ENCODE measurements around the gene PLA2G4B. TPM values are rescaled to one million over a fixed set of nuclear protein-coding genes. Genes with fewer than 3 reads are reported as not detected.

The PLA2G4B gene
- total and polyA plus RNA-seq, 9 of the 15 experiments (the other 6 are each of a cell fraction or from before 2014, with no cell fraction given), result 0.07 to 6.1 (median 2.8) TPM

DNA sequence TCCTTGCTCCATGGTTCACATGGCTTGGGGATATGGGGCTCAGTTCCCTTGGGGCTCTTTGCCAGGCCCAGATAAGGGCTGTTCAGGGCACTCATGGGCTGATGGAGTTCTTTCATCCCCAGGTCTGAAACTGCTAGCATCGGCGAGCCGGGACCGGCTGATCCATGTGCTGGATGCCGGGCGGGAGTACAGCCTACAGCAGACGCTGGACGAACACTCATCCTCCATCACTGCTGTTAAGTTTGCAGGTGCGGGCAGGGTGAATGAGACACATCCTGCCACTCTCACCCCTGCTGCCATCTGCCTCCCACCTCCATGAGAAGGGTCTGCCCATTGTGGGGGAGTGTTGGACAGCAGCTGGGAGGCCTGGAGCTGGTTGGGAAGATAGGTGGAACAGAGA lies 21.9 kb upstream of the PLA2G4B start:
- Histone ChIP-seq H3K9ac (ENCODE audit: insufficient read depth in 1 of 2, low read depth in 2 of 2, low read length in 2 of 2) (no peak overlapping the region), H3K4me3 (no peak overlapping the region), H3K4me2 (ENCODE audit: insufficient read depth, low read length) (no peak overlapping the region), H3K9me3 (replicated peaks; ENCODE audit: control insufficient read depth, insufficient read depth, low read depth, low read length) (no peaks in the 10 kb centered on the region), H3K27me3 (ENCODE audit: control insufficient read depth in 2 of 2, insufficient read depth in 2 of 2, low read length in 2 of 2) (no peaks in the 10 kb centered on the region), H4K20me1 (replicated peaks; ENCODE audit: control insufficient read depth, insufficient read depth, low read length) (0 out of 2 replicates have a peak, but pooled peaks cover 4% of the 10 kb centered on the region), H3K4me1 (replicated peaks in 1 of 2; ENCODE audit: control insufficient read depth in 2 of 2, insufficient read depth in 2 of 2, low read length in 2 of 2) (peaks cover 0 to 6% of the 10 kb centered on the region in 2 experiments; a peak in 3 of 5 replicates), H2AFZ (ENCODE audit: low read depth, low read length) (no peak overlapping the region), H3K27ac (ENCODE audit: extremely low read depth, low read depth, low read length) (no peak overlapping the region), H3K9me1 (ENCODE audit: control insufficient read depth, insufficient read depth, low read length) (no peaks in the 10 kb centered on the region), H3K36me3 (ENCODE audit: control insufficient read depth, insufficient read depth, low read length) (peaks cover 11% of the 10 kb centered on the region; the same call in 2 of the 3 replicates), H3K79me2 (ENCODE audit: control insufficient read depth, insufficient read depth, low read length) (no peaks in the 10 kb centered on the region)
- TF ChIP-seq JUND (IDR thresholded peaks at IDR 0.05; ENCODE audit: borderline replicate concordance, low read depth, low read length), result no peak
- no peak for TF ChIP-seq JUND (tag; IDR thresholded peaks at IDR 0.05; ENCODE audit: borderline replicate concordance, low read depth, low read length)
- no peak for TF ChIP-seq CREM (IDR thresholded peaks at IDR 0.05; ENCODE audit: low read depth)
- no peak for TF ChIP-seq ZSCAN29 (IDR thresholded peaks at IDR 0.05)
- TF ChIP-seq STAG1 (CRISPR knock-in tag; IDR thresholded peaks at IDR 0.05; ENCODE audit: borderline replicate concordance), result no peak
- TF ChIP-seq ZNF449 (CRISPR knock-in tag; IDR thresholded peaks at IDR 0.05), result no peak
- no peak for TF ChIP-seq MCM3 (IDR thresholded peaks at IDR 0.05)
- no peak for TF ChIP-seq KDM5B (IDR thresholded peaks at IDR 0.05; ENCODE audit: insufficient replicate concordance, low read depth, low read length)
- no peak for TF ChIP-seq SUPT5H (IDR thresholded peaks at IDR 0.05)
- TF ChIP-seq CTCF (IDR thresholded peaks at IDR 0.05 in 2 of 3, conservative IDR thresholded peaks at IDR 0.05 in 1 of 3; ENCODE audit: insufficient read depth in 2 of 3, low read depth in 1 of 3, low read length in 3 of 3), result no peak
- TF ChIP-seq SRSF9 (IDR thresholded peaks at IDR 0.05; ENCODE audit: borderline replicate concordance, low read depth, low read length), result no peak
- no peak for TF ChIP-seq TCF3 (CRISPR knock-in tag; IDR thresholded peaks at IDR 0.05)
- no peak for TF ChIP-seq HDAC6 (IDR thresholded peaks at IDR 0.05; ENCODE audit: low read depth, low read length)
- TF ChIP-seq ZNF77 (CRISPR knock-in tag; IDR thresholded peaks at IDR 0.05), result no peak
- TF ChIP-seq YY1 (IDR thresholded peaks at IDR 0.05; ENCODE audit: borderline replicate concordance in 1 of 3, control insufficient read depth in 1 of 3, extremely low read depth in 1 of 3, insufficient read depth in 3 of 3, insufficient read length in 1 of 3, insufficient replicate concordance in 2 of 3, low read depth in 1 of 3, low read length in 2 of 3), result no peak
- no peak for TF ChIP-seq ZNF695 (CRISPR knock-in tag; IDR thresholded peaks at IDR 0.05)
- CTCF ChIA-PET (ENCODE audit: low intra/inter-chr PET ratio), result no interaction called here
- no peak for FAIRE-seq
- intact Hi-C loops (cut with micrococcal nuclease), result no loop called here
- no TSS peak for BruUV-seq (replicated peaks)
- POLR2A ChIA-PET, result no interaction called here
- 90% methylated on average over 9 of the region's 9 CpGs for WGBS (ENCODE audit: insufficient coverage, low coverage, missing lambda C conversion rate)
- no peak for DNase-seq (ENCODE audit: extremely low read depth in 1 of 4, low spot score in 3 of 4)
- ATAC-seq, result no peak
- in situ Hi-C loops (cut with MboI), result loop anchor here (10.0 to 25.0 kb wide), 2 partner anchors 212 to 354 kb away; no protein-coding TSS in a partner anchor

All from K562 (cell line).